Esophagus squamous epithelium (tissue), 5 donors: Measurements from ENCODE around the gene DAZAP2. TPM values are rescaled to one million over a fixed set of nuclear protein-coding genes. Genes with fewer than 3 reads are reported as not detected.

Experiments used
- DNase-seq: peaks from one replicate; lab custom pipeline; 2025; lab: John Stamatoyannopoulos, UW
- H3K27ac ChIP-seq, 4 donors: fragments of 200-600 bp; sonication (generic); one replicate each; pipeline ENCODE4 v1.5.1; 2016 to 2019; ENCODE audit warnings: mild to moderate bottlenecking in 1 of 4
- H3K27me3 ChIP-seq, 4 donors: fragments of 200-600 bp; sonication (generic); 1 replicate in 3 of 4; 2 replicates in 1 of 4; pipeline versions ENCODE4 v1.5.1 to v1.6.0; 2017 to 2021; ENCODE audit warnings: antibody characterized with exemption in 1 of 4
- H3K36me3 ChIP-seq, 3 donors: fragments of 200-600 bp; sonication (generic); one replicate each; pipeline ENCODE4 v1.5.1; 2016 to 2019
- H3K4me1 ChIP-seq, 3 donors: fragments of 200-600 bp; sonication (generic); one replicate each; pipeline ENCODE4 v1.5.1; 2017 to 2019
- H3K4me3 ChIP-seq, 4 donors: fragments of 200-600 bp; sonication (generic); 1 replicate in 3 of 4; 2 replicates in 1 of 4; pipeline ENCODE4 v1.5.1; 2016 to 2019; ENCODE audit warnings: mild to moderate bottlenecking in 2 of 4, moderate library complexity in 1 of 4
- H3K9me3 ChIP-seq, 3 donors: fragments of 200-600 bp; sonication (generic); one replicate each; pipeline ENCODE4 v1.5.1; 2016 to 2019
- POLR2A ChIP-seq, 4 donors: fragments of 450-650 bp; IDR thresholded peaks; one replicate each; pipeline ENCODE4 v1.6.1; 2017; ENCODE audit warnings: antibody characterized with exemption in 4 of 4, mild to moderate bottlenecking in 4 of 4, moderate library complexity in 3 of 4
- WGBS, 2 donors: methylation state at CpG; one replicate each; pipeline ENCODE4 v1.1.5; 2018; 5-methylcytosine and 5-hydroxymethylcytosine counted together
- intact Hi-C: fragments of 100-400 bp; cut with DNase I; formaldehyde crosslinking; loops from one replicate; pipeline ENCODE4 v1.15.0; 2022
- total RNA-seq, 4 donors: library from RNA; depleted of rRNA; stranded (reverse); fragments of >200 nt; gene quantifications; one replicate each; pipeline ENCODE4 v1.1.0, GENCODE V29; 2016
- TF ChIP-seq, protein P1 (sequence below), 6 experiments: fragments of 450-650 bp in 4 of 6; fragments of 200-600 bp in 2 of 6; sonication (generic) in 2 of 6; IDR thresholded peaks; one replicate each; pipeline ENCODE4 v1.5.1; 2016 to 2019; ENCODE audit warnings: antibody characterized with exemption in 6 of 6, mild to moderate bottlenecking in 4 of 6, moderate library complexity in 4 of 6
- donor health status: DM: yes; HTN: yes; CAD: no.

Gene DAZAP2, protein sequence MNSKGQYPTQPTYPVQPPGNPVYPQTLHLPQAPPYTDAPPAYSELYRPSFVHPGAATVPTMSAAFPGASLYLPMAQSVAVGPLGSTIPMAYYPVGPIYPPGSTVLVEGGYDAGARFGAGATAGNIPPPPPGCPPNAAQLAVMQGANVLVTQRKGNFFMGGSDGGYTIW
- total RNA-seq: 100 to 1,000 TPM; 156 to 261 (median 188) TPM

DNA sequence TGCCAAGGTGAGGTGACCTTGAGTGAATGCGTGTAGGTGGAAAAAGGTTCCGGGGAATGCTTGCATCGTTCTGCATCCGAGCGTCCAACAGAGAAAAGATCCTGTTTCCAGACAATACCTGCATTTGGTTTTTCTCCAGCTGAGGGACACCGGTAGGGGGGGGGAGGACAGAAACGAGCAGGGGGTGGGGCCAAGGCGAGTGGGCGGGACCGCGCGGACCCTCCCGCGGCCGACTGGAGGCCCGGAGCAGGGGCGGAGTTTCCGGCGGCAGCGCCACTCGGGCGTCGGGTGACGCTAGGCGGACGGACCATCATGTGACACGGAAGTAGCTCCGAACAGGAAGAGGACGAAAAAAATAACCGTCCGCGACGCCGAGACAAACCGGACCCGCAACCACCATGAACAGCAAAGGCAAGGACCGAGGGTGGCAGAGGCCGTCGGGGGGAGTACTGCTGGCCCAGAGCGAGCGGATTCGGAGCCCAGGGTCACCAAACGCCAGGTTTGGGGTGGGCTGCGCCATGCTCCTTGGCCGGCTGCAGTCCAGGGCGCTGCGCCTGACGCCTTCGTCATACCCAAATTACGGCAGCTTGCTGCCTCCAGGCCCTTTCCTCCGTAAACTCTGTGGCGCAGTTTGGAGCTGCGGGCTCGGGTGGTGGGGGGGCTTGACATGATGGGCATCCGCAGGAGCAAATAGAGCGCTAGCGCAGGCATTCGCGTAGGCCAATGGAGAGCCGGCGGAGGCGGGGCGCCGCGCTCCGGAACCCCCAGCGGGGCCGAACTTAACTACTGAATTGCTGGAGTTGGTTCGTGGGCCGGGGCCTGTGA is at the start of gene DAZAP2:
TSS of gene DAZAP2 (plus strand) at position 317 of the 825 bp plus-strand sequence. CDS start at position 399, 82 bp downstream.
- Histone ChIP-seq H3K27ac (peak within 1 kb of the TSS; percentile 100), H3K27me3 (no peaks in the 10 kb centered on the region), H3K4me1 (peaks cover 5 to 44% (median 17%) of the 10 kb centered on the region in 3 donors), H3K36me3 (peaks cover 9 to 38% (median 15%) of the 10 kb centered on the region in 3 donors), H3K9me3 (no peaks in the 10 kb centered on the region), H3K4me3 (peak within 1 kb of the TSS; percentile 98 to 99 (median 99))
- intact Hi-C loops: no loop called here
- TF ChIP-seq, protein P1, sequence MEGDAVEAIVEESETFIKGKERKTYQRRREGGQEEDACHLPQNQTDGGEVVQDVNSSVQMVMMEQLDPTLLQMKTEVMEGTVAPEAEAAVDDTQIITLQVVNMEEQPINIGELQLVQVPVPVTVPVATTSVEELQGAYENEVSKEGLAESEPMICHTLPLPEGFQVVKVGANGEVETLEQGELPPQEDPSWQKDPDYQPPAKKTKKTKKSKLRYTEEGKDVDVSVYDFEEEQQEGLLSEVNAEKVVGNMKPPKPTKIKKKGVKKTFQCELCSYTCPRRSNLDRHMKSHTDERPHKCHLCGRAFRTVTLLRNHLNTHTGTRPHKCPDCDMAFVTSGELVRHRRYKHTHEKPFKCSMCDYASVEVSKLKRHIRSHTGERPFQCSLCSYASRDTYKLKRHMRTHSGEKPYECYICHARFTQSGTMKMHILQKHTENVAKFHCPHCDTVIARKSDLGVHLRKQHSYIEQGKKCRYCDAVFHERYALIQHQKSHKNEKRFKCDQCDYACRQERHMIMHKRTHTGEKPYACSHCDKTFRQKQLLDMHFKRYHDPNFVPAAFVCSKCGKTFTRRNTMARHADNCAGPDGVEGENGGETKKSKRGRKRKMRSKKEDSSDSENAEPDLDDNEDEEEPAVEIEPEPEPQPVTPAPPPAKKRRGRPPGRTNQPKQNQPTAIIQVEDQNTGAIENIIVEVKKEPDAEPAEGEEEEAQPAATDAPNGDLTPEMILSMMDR (IDR thresholded peaks at IDR 0.05): peak in 3 of 6 experiments; percentile 7 to 34 (median 23)
- peak in 3 of 4 donors; percentile 20 to 93 (median 92) for TF ChIP-seq POLR2A (IDR thresholded peaks at IDR 0.05)
- 1 to 2% methylated on average over 20 to 37 of the region's 70 CpGs for WGBS, 2 donors
- DNase-seq: peak; percentile 76

DNA sequence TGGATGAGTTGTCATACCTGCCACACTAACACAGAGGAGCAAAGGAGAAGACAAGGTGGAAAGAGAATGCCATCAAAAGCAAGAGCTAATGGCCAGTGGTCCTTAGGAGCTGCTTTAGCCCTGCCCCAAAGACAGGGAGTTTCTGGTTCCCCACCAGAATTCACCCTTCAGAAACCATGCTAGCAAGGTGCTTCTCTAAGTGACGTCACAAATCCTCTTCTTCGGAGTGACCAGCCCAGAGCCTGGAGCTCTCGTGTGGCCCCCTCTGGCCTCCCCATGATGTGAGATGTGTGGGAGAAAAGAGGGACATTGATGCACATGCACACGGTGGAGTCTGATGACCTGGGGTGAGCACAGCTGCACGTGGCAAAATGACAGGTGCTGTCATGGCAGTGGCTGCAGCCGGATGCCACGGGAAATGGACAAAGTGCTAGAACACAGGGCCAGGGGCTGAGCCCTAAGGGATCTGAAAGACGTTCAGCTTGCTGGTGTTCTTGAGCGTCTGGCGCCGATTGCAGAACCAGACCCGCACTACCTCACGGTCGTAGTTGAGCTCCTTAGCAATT is 48.8 kb upstream of the DAZAP2 start:
- Histone ChIP-seq H3K4me3 (no peak overlapping the region), H3K27ac (no peak overlapping the region), H3K4me1 (peaks cover 0 to 26% (median 0%) of the 10 kb centered on the region in 3 donors), H3K36me3 (peaks cover 0 to 35% (median 0%) of the 10 kb centered on the region in 3 donors), H3K9me3 (no peaks in the 10 kb centered on the region), H3K27me3 (no peaks in the 10 kb centered on the region)
- intact Hi-C loops: no loop called here
- no peak for DNase-seq
- WGBS, 2 donors: 83 to 89% methylated on average over 1 to 11 of the region's 14 CpGs
- TF ChIP-seq POLR2A (IDR thresholded peaks at IDR 0.05): no peak
- TF ChIP-seq, protein P1 (IDR thresholded peaks at IDR 0.05): no peak

DNA sequence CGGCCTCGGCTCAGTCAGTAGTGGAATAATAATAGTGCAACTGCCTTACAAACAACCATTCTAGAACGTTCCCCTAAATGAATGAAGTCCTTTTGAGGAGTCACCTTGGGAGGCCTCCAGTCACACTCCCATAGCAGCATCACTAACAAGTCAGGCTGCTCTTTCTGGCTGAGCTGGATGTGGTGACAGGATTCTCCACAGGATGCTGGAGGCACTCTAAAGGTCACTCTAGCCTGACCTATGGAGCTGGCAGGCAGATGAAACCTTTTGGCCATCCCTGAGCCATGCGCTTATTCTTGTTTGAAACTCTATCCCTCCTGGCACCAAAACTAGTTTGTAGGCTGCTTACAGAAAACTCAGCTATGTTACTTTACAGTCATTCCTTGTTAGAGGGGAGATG is 47.8 kb upstream of the DAZAP2 start:
- TF ChIP-seq, protein P1 (IDR thresholded peaks at IDR 0.05): no peak
- no peak for TF ChIP-seq POLR2A (IDR thresholded peaks at IDR 0.05)
- H3K27ac ChIP-seq: no peak overlapping the region
- intact Hi-C loops: no loop called here
- peaks cover 0 to 35% (median 0%) of the 10 kb centered on the region in 3 donors for H3K36me3 ChIP-seq
- WGBS, 2 donors: 90 to 100% methylated on average over 1 to 2 of the region's 4 CpGs
- no peaks in the 10 kb centered on the region for H3K9me3 ChIP-seq
- no peak for DNase-seq
- H3K4me1 ChIP-seq: peaks cover 0 to 26% (median 0%) of the 10 kb centered on the region in 3 donors
- H3K4me3 ChIP-seq: no peak overlapping the region
- no peaks in the 10 kb centered on the region for H3K27me3 ChIP-seq

DNA sequence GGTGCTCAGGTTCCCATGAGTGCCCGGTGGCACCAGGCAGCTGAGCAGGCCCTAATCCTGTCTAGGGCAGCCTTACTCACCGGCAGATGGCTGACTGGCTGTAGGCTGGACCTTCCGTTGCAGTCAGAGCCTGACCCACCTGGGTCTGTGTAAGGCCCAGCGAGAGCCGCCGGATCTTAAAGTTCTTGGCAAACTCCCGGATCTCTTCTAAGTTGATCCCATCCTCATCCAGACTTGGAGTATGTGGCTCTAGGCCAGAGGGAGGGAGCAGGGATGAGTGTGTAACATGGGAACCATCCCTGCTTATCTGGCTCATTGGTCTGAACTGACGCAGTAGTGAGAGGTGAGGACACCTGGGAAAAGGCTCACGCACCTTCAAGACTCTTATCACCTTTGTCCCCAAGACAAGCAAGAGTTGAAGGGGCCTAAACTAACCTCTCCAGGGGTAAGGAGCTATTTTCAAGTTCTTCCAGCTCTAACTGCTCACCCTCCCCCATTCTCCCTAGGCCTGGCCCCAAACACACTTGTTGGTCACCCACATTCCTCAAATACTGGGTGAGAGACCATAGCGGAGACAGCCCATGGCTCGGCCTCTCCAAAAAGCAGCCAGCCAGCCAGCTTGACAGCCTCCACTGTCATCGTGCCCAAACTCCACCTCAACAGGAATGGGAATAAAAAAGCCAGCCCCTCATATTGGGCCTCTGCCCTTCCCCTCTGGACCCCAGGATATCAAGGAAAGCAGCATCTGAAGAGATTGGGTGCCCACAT is 46.9 kb upstream of the DAZAP2 start:
- Histone ChIP-seq H3K27ac (no peak overlapping the region), H3K36me3 (peaks cover 0 to 35% (median 0%) of the 10 kb centered on the region in 3 donors), H3K27me3 (no peaks in the 10 kb centered on the region), H3K9me3 (no peaks in the 10 kb centered on the region), H3K4me1 (peaks cover 0 to 20% (median 0%) of the 10 kb centered on the region in 3 donors), H3K4me3 (no peak overlapping the region)
- TF ChIP-seq, protein P1 (IDR thresholded peaks at IDR 0.05): no peak
- no peak for TF ChIP-seq POLR2A (IDR thresholded peaks at IDR 0.05)
- 70 to 95% methylated on average over 6 to 8 of the region's 12 CpGs for WGBS, 2 donors
- intact Hi-C loops: no loop called here
- no peak for DNase-seq
